HG03280 (cell line): ENCODE results near the gene DMAC2L.

Experiments
- ATAC-seq: cut with Tn5 transposase; IDR thresholded peaks from one replicate; pipeline ENCODE4 v1.9.1; 2021; ENCODE audit warnings: mild to moderate bottlenecking, moderate library complexity; ENCODE audit not compliant: unreplicated experiment

The DMAC2L gene

GRCh38 chr14:50321009-50321660 is 9.0 kb downstream of the DMAC2L start:
- ATAC-seq = peak; percentile 89

- ATAC-seq = no peak
These were observed 19.5 kb downstream of the DMAC2L start for GRCh38 chr14:50331596-50331995.

- no peak for ATAC-seq
These were observed 20.9 kb downstream of the DMAC2L start for GRCh38 chr14:50333014-50333509.

- ATAC-seq = no peak
These were observed 22.1 kb downstream of the DMAC2L start for GRCh38 chr14:50334211-50334610.

GRCh38 chr14:50335389-50335788 is 23.3 kb downstream of the DMAC2L start:
- no peak for ATAC-seq

GRCh38 chr14:50335989-50336824 is 24.1 kb downstream of the DMAC2L start:
- ATAC-seq = no peak

GRCh38 chr14:50338587-50338986 is 26.5 kb downstream of the DMAC2L start:
- ATAC-seq = no peak

- no peak for ATAC-seq
These were observed 27.2 kb downstream of the DMAC2L start for GRCh38 chr14:50339178-50339804.

GRCh38 chr14:50340045-50340444 is 27.9 kb downstream of the DMAC2L start:
- ATAC-seq = no peak

- no peak for ATAC-seq
These were observed 28.8 kb downstream of the DMAC2L start for GRCh38 chr14:50340963-50341362.

GRCh38 chr14:50342221-50343078 is 30.3 kb downstream of the DMAC2L start:
- no peak for ATAC-seq

GRCh38 chr14:50343434-50343833 is 31.3 kb downstream of the DMAC2L start:
- ATAC-seq = no peak

GRCh38 chr14:50344116-50344775 is 32.1 kb downstream of the DMAC2L start:
- peak; percentile 80 for ATAC-seq

GRCh38 chr14:50344876-50345563 is 32.9 kb downstream of the DMAC2L start:
- ATAC-seq = no peak

- ATAC-seq = no peak
These were observed 33.8 kb downstream of the DMAC2L start for GRCh38 chr14:50345846-50346422.

- no peak for ATAC-seq
These were observed 35.4 kb downstream of the DMAC2L start for GRCh38 chr14:50347521-50347920.

GRCh38 chr14:50348933-50349332 is 36.8 kb downstream of the DMAC2L start:
- ATAC-seq = no peak

GRCh38 chr14:50350975-50351374 is 38.9 kb downstream of the DMAC2L start:
- no peak for ATAC-seq

- ATAC-seq = no peak
These were observed 40.5 kb downstream of the DMAC2L start for GRCh38 chr14:50352584-50352983.
